ENCODE data around the gene SPSB4. TPM values are rescaled to one million over a fixed set of nuclear protein-coding genes. Genes with fewer than 3 reads are reported as not detected.

SPSB4 gene
- total and polyA plus RNA-seq, 2 donors (not counting 3 experiments of a cell fraction or from before 2014, with no cell fraction given) = 0.06 to 0.22 TPM

DNA sequence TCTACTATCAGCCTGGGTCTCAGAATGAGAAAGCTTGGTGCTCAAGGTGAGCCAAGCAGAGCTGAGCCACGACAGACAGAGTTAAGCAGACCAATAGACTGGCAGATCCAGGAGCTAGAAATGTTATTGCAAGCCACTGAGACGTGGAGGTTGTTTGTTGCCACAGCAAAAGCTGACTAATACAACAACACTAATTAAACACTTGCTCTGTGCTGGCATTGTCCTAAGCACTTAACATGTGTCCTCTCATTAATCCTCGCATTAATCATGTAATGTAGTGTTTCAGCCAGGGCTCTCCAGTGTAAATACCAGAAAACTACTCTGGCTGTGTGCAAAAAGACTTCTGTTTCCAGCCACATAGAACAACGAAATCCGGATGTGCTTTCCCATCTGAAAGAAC is 11.6 kb upstream of the SPSB4 start:
- intact Hi-C loops (cut with micrococcal nuclease) (no loop called here), dilution Hi-C loops (cut with MboI; ENCODE audit: extremely low pct_ligation_motif_present, low sequenced_read_pairs) (no loop called here)
- Histone ChIP-seq H3K4me1 (ENCODE audit: control insufficient read depth, extremely low read depth, insufficient read depth, low read length) (no peaks in the 10 kb centered on the region), H3K9me3 (replicated peaks; ENCODE audit: control insufficient read depth, insufficient read depth, low read length) (no peaks in the 10 kb centered on the region), H3K36me3 (ENCODE audit: control insufficient read depth in 2 of 2, extremely low read depth in 1 of 2, insufficient read depth in 2 of 2, low read length in 2 of 2) (no peaks in the 10 kb centered on the region), H3K27ac (ENCODE audit: insufficient read depth, low read depth, low read length) (no peak overlapping the region), H3K4me2 (ENCODE audit: insufficient read depth, low read length) (no peak overlapping the region), H2AFZ (ENCODE audit: low read depth, low read length) (no peak overlapping the region), H3K9ac (replicated peaks; ENCODE audit: extremely low read depth, insufficient read depth, low read length) (no peak overlapping the region), H4K20me1 (replicated peaks; ENCODE audit: control insufficient read depth, extremely low read depth, insufficient read depth, low read length) (no peaks in the 10 kb centered on the region), H3K79me2 (ENCODE audit: control insufficient read depth, insufficient read depth, low read length) (no peaks in the 10 kb centered on the region), H3K4me3 (replicated peaks in 1 of 3; ENCODE audit: insufficient read depth in 1 of 3, low read depth in 1 of 3, low read length in 3 of 3) (no peak overlapping the region), H3K27me3 (ENCODE audit: control insufficient read depth in 2 of 2, insufficient read depth in 2 of 2, low read length in 2 of 2) (peaks cover 0 to 5% of the 10 kb centered on the region in 2 experiments), H3K9me1 (replicated peaks; ENCODE audit: control insufficient read depth, extremely low read depth, insufficient read depth, low read length) (no peaks in the 10 kb centered on the region)
- ChIA-PET POLR2A (no interaction called here), CTCF (interaction anchor here (1.1 kb wide), 1 partner anchor 29 kb away, joined by 3 read pairs; no protein-coding TSS in a partner anchor)
- FAIRE-seq (no peak), DNase-seq (ENCODE audit: low read depth, low spot score) (no peak)
- TF ChIP-seq, protein P1, sequence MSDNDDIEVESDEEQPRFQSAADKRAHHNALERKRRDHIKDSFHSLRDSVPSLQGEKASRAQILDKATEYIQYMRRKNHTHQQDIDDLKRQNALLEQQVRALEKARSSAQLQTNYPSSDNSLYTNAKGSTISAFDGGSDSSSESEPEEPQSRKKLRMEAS (IDR thresholded peaks at IDR 0.05; ENCODE audit: insufficient read depth, insufficient read length) = no peak
- TF ChIP-seq GATA2 (IDR thresholded peaks at IDR 0.05; ENCODE audit: insufficient read depth, insufficient read length, low read depth, low read length) (no peak), JUN (IDR thresholded peaks at IDR 0.05; ENCODE audit: borderline replicate concordance, insufficient read depth, insufficient read length, low read depth) (no peak), MYC (IDR thresholded peaks at IDR 0.05; ENCODE audit: low read depth, low read length) (no peak), FOS (IDR thresholded peaks at IDR 0.05; ENCODE audit: borderline replicate concordance, insufficient read depth, low read length) (no peak), POLR2A (IDR thresholded peaks at IDR 0.05; ENCODE audit: low read depth, low read length) (no peak), EZH2 (IDR thresholded peaks at IDR 0.05; ENCODE audit: borderline replicate concordance, low read depth, low read length, severe bottlenecking) (no peak), POLR2AphosphoS5 (IDR thresholded peaks at IDR 0.05; ENCODE audit: insufficient read depth, low read depth, low read length) (no peak)
- TF ChIP-seq, protein P2, sequence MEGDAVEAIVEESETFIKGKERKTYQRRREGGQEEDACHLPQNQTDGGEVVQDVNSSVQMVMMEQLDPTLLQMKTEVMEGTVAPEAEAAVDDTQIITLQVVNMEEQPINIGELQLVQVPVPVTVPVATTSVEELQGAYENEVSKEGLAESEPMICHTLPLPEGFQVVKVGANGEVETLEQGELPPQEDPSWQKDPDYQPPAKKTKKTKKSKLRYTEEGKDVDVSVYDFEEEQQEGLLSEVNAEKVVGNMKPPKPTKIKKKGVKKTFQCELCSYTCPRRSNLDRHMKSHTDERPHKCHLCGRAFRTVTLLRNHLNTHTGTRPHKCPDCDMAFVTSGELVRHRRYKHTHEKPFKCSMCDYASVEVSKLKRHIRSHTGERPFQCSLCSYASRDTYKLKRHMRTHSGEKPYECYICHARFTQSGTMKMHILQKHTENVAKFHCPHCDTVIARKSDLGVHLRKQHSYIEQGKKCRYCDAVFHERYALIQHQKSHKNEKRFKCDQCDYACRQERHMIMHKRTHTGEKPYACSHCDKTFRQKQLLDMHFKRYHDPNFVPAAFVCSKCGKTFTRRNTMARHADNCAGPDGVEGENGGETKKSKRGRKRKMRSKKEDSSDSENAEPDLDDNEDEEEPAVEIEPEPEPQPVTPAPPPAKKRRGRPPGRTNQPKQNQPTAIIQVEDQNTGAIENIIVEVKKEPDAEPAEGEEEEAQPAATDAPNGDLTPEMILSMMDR (IDR thresholded peaks at IDR 0.05; ENCODE audit: extremely low read depth in 1 of 2, insufficient read depth in 1 of 2, low read depth in 1 of 2, low read length in 2 of 2) = no peak
- BruUV-seq (replicated peaks) = no TSS peak
